Activated T-cell treated with anti-CD3 and anti-CD28 coated beads, Interleukin-2, amount 50 U/mL, for 72 hours (primary cell): ENCODE data around the gene RAE1. TPM values are rescaled to one million over a fixed set of nuclear protein-coding genes. Genes with fewer than 3 reads are reported as not detected.

Experiments
- ATAC-seq, 2 donors: fragments of 150-1000 bp; cut with Tn5 transposase; replicated peaks in 1 of 2; 2 replicates each; pipeline ENCODE4 v1.10.0; 2021; ENCODE audit warnings: moderate library complexity in 2 of 2, mild to moderate bottlenecking in 1 of 2
- DNase-seq, 2 donors: peaks; one replicate each; pipeline ENCODE4 v3.0.0; 2021 to 2022; ENCODE audit warnings: mixed read lengths in 1 of 2
- H3K27ac Mint-ChIP-seq: one replicate; pipeline ENCODE4 v1.8.0; 2022; ENCODE audit warnings: mild to moderate bottlenecking, moderate library complexity, mixed read lengths
- H3K27me3 Mint-ChIP-seq: one replicate; pipeline ENCODE4 v1.8.0; 2022; ENCODE audit warnings: low read depth, mixed read lengths
- H3K36me3 Mint-ChIP-seq, 2 donors: one replicate each; pipeline ENCODE4 v1.8.0; 2022; ENCODE audit warnings: mixed read lengths in 2 of 2, mild to moderate bottlenecking in 1 of 2; ENCODE audit not compliant: insufficient read depth in 2 of 2
- H3K4me1 Mint-ChIP-seq: one replicate; pipeline ENCODE4 v1.8.0; 2022; ENCODE audit warnings: low read depth, mixed read lengths
- H3K4me3 Mint-ChIP-seq, 2 donors: one replicate each; pipeline ENCODE4 v1.8.0; 2022; ENCODE audit warnings: mild to moderate bottlenecking in 2 of 2, mixed read lengths in 2 of 2, moderate library complexity in 2 of 2
- H3K9me3 Mint-ChIP-seq, 2 donors: one replicate each; pipeline ENCODE4 v1.8.0; 2022; ENCODE audit warnings: mixed read lengths in 2 of 2
- total RNA-seq, 2 donors: library from RNA; stranded (reverse); gene quantifications; one replicate each; pipeline ENCODE4 v1.2.3, GENCODE V29; 2022

Gene RAE1
- total RNA-seq, 2 donors from 2014 or later = 47.6 to 54.2 TPM

- no peak overlapping the region for H3K4me3 Mint-ChIP-seq
- peaks cover 24% of the 10 kb centered on the region for H3K4me1 Mint-ChIP-seq
- no peak overlapping the region for H3K27ac Mint-ChIP-seq
- DNase-seq = no peak
- no peak for ATAC-seq
- no peaks in the 10 kb centered on the region for H3K9me3 Mint-ChIP-seq
- H3K27me3 Mint-ChIP-seq = no peaks in the 10 kb centered on the region
- peaks cover 3 to 12% of the 10 kb centered on the region in 2 donors for H3K36me3 Mint-ChIP-seq
Observed at GRCh38 chr20:57405236-57406016, 54.4 kb downstream of the RAE1 start.

GRCh38 chr20:57407541-57407956 is 56.5 kb downstream of the RAE1 start:
- H3K4me1 Mint-ChIP-seq = peaks cover 5% of the 10 kb centered on the region
- no peak overlapping the region for H3K4me3 Mint-ChIP-seq
- no peaks in the 10 kb centered on the region for H3K27me3 Mint-ChIP-seq
- no peaks in the 10 kb centered on the region for H3K9me3 Mint-ChIP-seq
- no peak overlapping the region for H3K27ac Mint-ChIP-seq
- ATAC-seq = no peak
- DNase-seq = no peak
- peaks cover 0 to 4% of the 10 kb centered on the region in 2 donors for H3K36me3 Mint-ChIP-seq

- H3K9me3 Mint-ChIP-seq = no peaks in the 10 kb centered on the region
- H3K4me3 Mint-ChIP-seq = no peak overlapping the region
- no peaks in the 10 kb centered on the region for H3K27me3 Mint-ChIP-seq
- ATAC-seq = no peak
- H3K27ac Mint-ChIP-seq = no peak overlapping the region
- no peaks in the 10 kb centered on the region for H3K4me1 Mint-ChIP-seq
- peaks cover 0 to 2% of the 10 kb centered on the region in 2 donors for H3K36me3 Mint-ChIP-seq
- no peak for DNase-seq
Observed at GRCh38 chr20:57408131-57408530, 57.1 kb downstream of the RAE1 start.

- H3K4me3 Mint-ChIP-seq = no peak overlapping the region
- no peak for DNase-seq
- H3K4me1 Mint-ChIP-seq = no peaks in the 10 kb centered on the region
- no peaks in the 10 kb centered on the region for H3K27me3 Mint-ChIP-seq
- ATAC-seq = no peak
- H3K36me3 Mint-ChIP-seq = peaks cover 0 to 1% of the 10 kb centered on the region in 2 donors
- H3K9me3 Mint-ChIP-seq = no peaks in the 10 kb centered on the region
- H3K27ac Mint-ChIP-seq = no peak overlapping the region
Observed at GRCh38 chr20:57408536-57409233, 57.6 kb downstream of the RAE1 start.

- H3K36me3 Mint-ChIP-seq = peaks cover 0 to 1% of the 10 kb centered on the region in 2 donors
- no peaks in the 10 kb centered on the region for H3K9me3 Mint-ChIP-seq
- DNase-seq (no peak), ATAC-seq (no peak)
- H3K27me3 Mint-ChIP-seq = no peaks in the 10 kb centered on the region
- H3K4me3 Mint-ChIP-seq = no peak overlapping the region
- H3K27ac Mint-ChIP-seq = no peak overlapping the region
- no peaks in the 10 kb centered on the region for H3K4me1 Mint-ChIP-seq
Observed at GRCh38 chr20:57409316-57409671, 58.2 kb downstream of the RAE1 start.

GRCh38 chr20:57409672-57410397 is 58.8 kb downstream of the RAE1 start:
- peaks cover 0 to 1% of the 10 kb centered on the region in 2 donors for H3K36me3 Mint-ChIP-seq
- H3K27ac Mint-ChIP-seq = no peak overlapping the region
- ATAC-seq (no peak), DNase-seq (no peak)
- no peaks in the 10 kb centered on the region for H3K4me1 Mint-ChIP-seq
- H3K9me3 Mint-ChIP-seq = no peaks in the 10 kb centered on the region
- H3K27me3 Mint-ChIP-seq = no peaks in the 10 kb centered on the region
- no peak overlapping the region for H3K4me3 Mint-ChIP-seq

GRCh38 chr20:57410398-57410920 is 59.4 kb downstream of the RAE1 start:
- Mint-ChIP-seq H3K4me3 (no peak overlapping the region), H3K36me3 (peaks cover 0 to 1% of the 10 kb centered on the region in 2 donors), H3K27me3 (no peaks in the 10 kb centered on the region), H3K27ac (no peak overlapping the region), H3K9me3 (no peaks in the 10 kb centered on the region), H3K4me1 (no peaks in the 10 kb centered on the region)
- DNase-seq (no peak), ATAC-seq (no peak)

GRCh38 chr20:57410924-57411323 is 59.9 kb downstream of the RAE1 start:
- no peak overlapping the region for H3K27ac Mint-ChIP-seq

GRCh38 chr20:57411406-57412283 is 60.6 kb downstream of the RAE1 start:
- no peaks in the 10 kb centered on the region for H3K9me3 Mint-ChIP-seq
- H3K4me1 Mint-ChIP-seq = no peaks in the 10 kb centered on the region
- no peak overlapping the region for H3K27ac Mint-ChIP-seq
- H3K27me3 Mint-ChIP-seq = no peaks in the 10 kb centered on the region
- peaks cover 0 to 1% of the 10 kb centered on the region in 2 donors for H3K36me3 Mint-ChIP-seq
- ATAC-seq (peak; percentile 10 to 16), DNase-seq (no peak)
- H3K4me3 Mint-ChIP-seq = no peak overlapping the region

More at GRCh38 chr20:57410924-57411323, 59.9 kb downstream of the RAE1 start:
- ATAC-seq (no peak), DNase-seq (no peak)
- no peak overlapping the region for H3K4me3 Mint-ChIP-seq
- H3K9me3 Mint-ChIP-seq = no peaks in the 10 kb centered on the region
- no peaks in the 10 kb centered on the region for H3K27me3 Mint-ChIP-seq
- H3K36me3 Mint-ChIP-seq = peaks cover 0 to 1% of the 10 kb centered on the region in 2 donors
- no peaks in the 10 kb centered on the region for H3K4me1 Mint-ChIP-seq

- no peaks in the 10 kb centered on the region for H3K27me3 Mint-ChIP-seq
- no peak overlapping the region for H3K27ac Mint-ChIP-seq
- H3K4me3 Mint-ChIP-seq = no peak overlapping the region
- ATAC-seq (peak; percentile 54 to 60), DNase-seq (peak in 1 of 2 donors; percentile 38)
- H3K4me1 Mint-ChIP-seq = no peaks in the 10 kb centered on the region
- H3K9me3 Mint-ChIP-seq = no peaks in the 10 kb centered on the region
- no peaks in the 10 kb centered on the region for H3K36me3 Mint-ChIP-seq
Observed at GRCh38 chr20:57412347-57413029, 61.4 kb downstream of the RAE1 start.

- Mint-ChIP-seq H3K4me1 (no peaks in the 10 kb centered on the region), H3K4me3 (no peak overlapping the region), H3K9me3 (no peaks in the 10 kb centered on the region), H3K27ac (no peak overlapping the region), H3K36me3 (no peaks in the 10 kb centered on the region), H3K27me3 (no peaks in the 10 kb centered on the region)
- ATAC-seq (no peak), DNase-seq (no peak)
Observed at GRCh38 chr20:57413986-57414385, 62.9 kb downstream of the RAE1 start.
